Suprapubic skin (tissue), 4 donors: ENCODE results near the gene CD40LG.

ENCODE experiments used
- CTCF ChIP-seq, 2 donors: fragments of 200-600 bp in 1 of 2; fragments of 450-650 bp in 1 of 2; sonication (generic) in 1 of 2; IDR thresholded peaks; one replicate each; pipeline ENCODE4 v1.5.1; 2016 to 2019; ENCODE audit warnings: antibody characterized with exemption in 2 of 2, mild to moderate bottlenecking in 1 of 2, moderate library complexity in 1 of 2
- EP300 ChIP-seq: sonication (generic); formaldehyde crosslinking; IDR thresholded peaks from one replicate; pipeline ENCODE4 v1.6.1; 2017; ENCODE audit warnings: antibody characterized with exemption
- POLR2A ChIP-seq, 2 donors: fragments of 450-650 bp; IDR thresholded peaks; one replicate each; pipeline ENCODE4 v1.6.1; 2017; ENCODE audit warnings: antibody characterized with exemption in 2 of 2, mild to moderate bottlenecking in 2 of 2, moderate library complexity in 2 of 2
- POLR2AphosphoS5 ChIP-seq, 3 donors: sonication (generic); formaldehyde crosslinking; IDR thresholded peaks; one replicate each; pipeline ENCODE4 v1.6.1; 2017; ENCODE audit warnings: antibody characterized with exemption in 3 of 3

DNA sequence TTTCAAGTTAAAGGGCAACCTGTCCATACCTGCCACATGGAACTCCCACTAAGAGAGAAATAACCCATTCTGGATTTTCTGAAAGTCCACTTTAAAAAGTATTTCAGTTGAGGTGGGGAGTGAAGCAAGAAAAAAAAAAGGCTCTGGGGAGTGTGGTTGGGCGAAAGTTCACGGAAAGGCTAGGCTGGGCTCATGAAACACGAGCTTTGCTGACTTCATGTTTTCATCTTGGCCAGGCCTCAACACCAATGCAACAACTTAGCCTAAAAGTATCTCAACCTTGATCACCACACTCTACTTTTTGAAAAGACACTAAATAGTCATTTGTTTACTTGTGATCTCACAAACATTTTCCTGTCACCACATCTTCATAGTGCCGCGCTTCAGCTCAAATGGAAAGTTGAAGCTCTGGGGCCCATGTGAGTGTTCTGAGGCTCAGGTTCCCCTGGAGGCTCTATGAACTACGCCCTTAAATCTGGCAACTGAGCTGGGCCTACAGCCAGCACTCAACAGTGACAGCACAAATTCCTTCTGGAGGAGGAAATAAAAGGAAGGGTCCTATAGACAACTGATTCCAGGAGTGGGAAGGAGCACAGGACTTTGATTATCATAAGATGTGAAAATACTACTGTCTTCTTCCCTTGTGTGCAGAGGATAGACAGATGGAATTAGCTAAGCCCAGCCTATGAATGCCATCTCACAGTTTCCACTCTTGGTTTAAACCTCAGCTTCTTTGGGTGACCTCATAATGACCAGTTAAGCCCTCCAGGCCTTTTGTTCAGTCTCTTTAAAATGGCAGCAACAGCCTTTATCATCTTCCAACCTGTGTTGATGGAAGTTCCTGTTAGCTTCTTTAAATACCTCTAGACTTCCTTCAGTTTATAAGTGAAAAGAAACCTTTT, 5.1 kb downstream of the CD40LG start:
- no peak for TF ChIP-seq CTCF (IDR thresholded peaks at IDR 0.05)
- TF ChIP-seq POLR2A (IDR thresholded peaks at IDR 0.05): no peak
- no peak for TF ChIP-seq POLR2AphosphoS5 (IDR thresholded peaks at IDR 0.05)
- TF ChIP-seq EP300: no peak
